Fibroblast of upper back skin (primary cell): ENCODE measurements around the gene ANKRD33B.
"Not testable (repeated sequence)": the region's sequence is repeated elsewhere in the genome, so short reads cannot be mapped to it uniquely, and the experiment has no call there.

ENCODE experiments used
- DNase-seq: peaks from one replicate; pipeline ENCODE4 v3.0.0-alpha.2; 2013

ANKRD33B gene

GRCh38 chr5:10595293-10595671, 31.4 kb downstream of the ANKRD33B start:
- DNase-seq = no peak

DNA sequence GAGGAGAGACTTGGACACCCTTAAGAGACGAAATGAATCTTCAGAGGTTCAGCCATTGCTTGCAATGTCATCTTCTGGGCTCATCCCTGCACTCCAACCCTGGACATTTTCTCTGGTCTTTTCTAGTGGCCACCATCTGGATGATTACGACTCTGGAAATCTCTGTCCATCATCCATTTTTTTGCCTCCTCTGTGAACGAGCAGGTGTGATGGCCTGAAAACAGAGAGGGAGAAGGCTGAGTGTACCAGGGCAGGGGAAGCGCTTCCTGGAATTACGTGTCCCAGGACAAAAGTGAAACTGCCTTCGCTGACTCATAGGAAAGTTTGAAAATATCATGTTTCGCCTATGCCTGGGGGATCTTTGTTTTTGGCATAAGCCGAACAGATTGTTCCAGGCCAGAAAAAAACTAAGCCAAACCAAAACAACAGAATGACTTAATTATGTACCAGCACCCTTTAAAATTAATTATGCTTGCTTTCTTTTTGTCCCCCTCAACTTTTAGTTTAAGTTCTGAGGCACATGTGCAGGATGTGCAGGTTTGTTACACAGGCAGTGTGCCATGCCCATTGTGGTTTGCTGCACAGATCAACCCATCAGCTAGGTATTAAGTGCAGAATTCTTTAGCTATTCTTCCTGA, 31.9 kb downstream of the ANKRD33B start:
- peak; percentile 84 for DNase-seq

DNA sequence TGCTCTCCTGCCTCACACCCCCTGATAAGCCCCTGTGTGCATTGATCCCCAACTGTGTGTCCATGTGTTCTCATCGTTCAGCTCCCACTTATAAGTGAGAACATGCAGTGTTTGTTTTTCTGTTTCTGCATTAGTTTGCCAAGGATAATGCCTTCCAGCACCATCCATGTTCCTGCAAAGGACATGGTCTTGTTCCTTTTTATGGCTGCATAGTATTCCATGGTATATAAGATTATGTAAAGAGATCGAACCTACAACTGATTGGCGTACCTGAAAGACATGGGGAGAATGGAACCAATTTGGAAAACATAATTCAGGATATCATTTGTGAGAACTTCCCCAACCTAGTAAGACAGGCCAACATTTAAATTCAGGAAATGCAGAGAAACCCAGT, 32.4 kb downstream of the ANKRD33B start:
- no peak for DNase-seq

- no peak for DNase-seq
These were observed 33.1 kb downstream of the ANKRD33B start for GRCh38 chr5:10596886-10597451.

- DNase-seq = no peak
These were observed 35.2 kb downstream of the ANKRD33B start for GRCh38 chr5:10599113-10599512.

GRCh38 chr5:10599862-10600284, 36.0 kb downstream of the ANKRD33B start:
- DNase-seq = peak; percentile 63

GRCh38 chr5:10600626-10601245, 36.9 kb downstream of the ANKRD33B start:
- DNase-seq = no peak

- DNase-seq = peak; percentile 81
These were observed 37.6 kb downstream of the ANKRD33B start for GRCh38 chr5:10601246-10602030.

DNA sequence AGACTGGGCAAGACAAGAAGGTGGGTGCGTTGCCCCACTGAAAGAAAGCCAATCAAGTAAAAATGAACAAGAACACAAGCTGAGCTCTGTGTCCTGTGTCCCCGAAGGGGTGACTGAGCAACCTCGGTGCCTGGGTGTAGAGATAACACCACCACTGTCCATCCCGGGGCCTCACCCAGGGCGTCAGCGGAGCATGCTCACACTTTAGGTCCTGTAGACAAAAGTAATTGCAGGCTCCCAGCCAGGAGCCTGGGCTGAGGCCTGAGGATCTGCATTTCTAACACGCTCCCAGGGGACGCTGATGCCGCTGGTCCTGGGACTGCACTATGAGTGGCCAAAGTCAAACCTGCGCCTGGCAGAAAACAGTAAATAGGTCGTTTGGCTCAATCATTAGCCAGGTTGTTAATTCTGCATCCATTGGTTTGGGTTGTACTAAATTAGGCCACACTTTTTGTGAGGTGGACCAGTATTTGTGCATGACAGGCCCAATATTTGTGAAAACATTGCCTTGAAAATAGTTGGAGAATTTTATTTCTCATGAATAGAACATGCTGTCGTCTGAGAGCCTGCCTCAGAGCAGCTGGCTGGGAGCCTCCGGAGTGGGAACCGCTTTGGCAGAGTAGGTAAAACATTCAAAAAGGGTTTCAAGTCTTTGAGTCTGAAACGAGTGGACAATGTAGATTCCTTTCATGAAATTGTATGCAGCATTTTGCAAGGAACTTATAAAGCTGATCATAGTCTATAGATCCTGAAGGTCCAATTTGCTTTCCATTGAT, 38.3 kb downstream of the ANKRD33B start:
- no peak for DNase-seq

DNA sequence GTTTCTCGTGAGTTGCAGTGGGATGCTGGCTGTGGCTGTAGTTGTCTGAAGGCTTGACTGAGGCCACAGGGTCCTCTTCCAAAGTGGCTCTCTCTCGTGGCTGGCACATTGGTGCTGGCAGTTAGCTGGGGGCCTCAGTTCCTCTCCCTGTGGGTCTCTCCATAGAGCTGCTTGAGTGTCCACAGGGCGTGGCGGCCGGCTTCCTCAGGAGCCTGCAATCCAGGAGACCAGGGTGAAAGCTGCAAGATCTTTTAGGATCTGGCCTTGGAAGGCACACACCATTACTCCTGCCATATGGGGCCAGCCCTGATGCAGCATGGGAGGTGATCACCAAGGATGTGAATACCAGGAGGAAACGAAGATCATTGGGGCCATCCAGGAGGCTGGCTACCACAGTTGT, 41.1 kb downstream of the ANKRD33B start:
- no peak for DNase-seq

DNA sequence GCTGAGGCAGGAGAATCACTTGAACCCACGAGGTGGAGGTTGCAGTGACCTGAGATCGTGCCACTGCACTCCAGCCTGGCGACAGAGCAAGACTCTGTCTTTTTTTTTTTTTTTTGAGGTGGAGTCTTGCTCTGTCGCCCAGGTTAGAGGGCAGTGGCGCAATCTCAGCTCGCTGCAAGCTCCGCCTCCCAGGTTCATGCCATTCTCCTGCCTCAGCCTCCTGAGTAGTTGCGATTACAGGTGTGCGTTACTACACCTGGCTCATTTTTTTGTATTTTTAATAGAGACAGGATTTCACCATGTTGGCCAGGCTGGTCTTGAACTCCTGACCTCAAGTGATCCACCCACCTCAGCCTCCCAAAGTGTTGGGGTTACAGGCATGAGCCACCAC, 42.8 kb downstream of the ANKRD33B start:
- DNase-seq = not testable (repeated sequence)

GRCh38 chr5:10607023-10607665, 43.3 kb downstream of the ANKRD33B start:
- DNase-seq = peak; percentile 45

GRCh38 chr5:10607666-10608073, 43.8 kb downstream of the ANKRD33B start:
- peak; percentile 20 for DNase-seq

- not testable (repeated sequence) for DNase-seq
These were observed 44.2 kb downstream of the ANKRD33B start for GRCh38 chr5:10608081-10608480.

DNA sequence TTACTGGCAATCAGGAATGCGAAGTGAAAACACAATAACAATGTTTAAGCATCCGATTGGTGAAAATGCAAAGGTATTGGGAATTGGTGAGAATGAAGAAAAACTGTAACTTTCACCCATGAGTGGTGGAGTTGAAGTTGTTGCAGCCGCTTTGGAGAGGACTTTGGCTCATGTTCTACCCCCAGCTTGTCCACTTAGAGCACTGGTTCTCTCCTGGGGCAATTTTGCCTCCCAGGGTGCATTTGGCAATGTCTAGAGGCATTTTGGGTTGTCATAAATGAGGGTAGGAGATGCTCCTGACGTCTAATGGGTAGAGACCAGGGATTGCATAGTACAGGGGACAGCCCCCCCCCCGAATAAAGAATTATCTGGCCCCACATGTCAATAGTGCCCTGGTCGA, 46.2 kb downstream of the ANKRD33B start:
- DNase-seq = no peak

- DNase-seq = peak; percentile 46
These were observed 47.4 kb downstream of the ANKRD33B start for GRCh38 chr5:10611290-10611689.

- DNase-seq = no peak
These were observed 48.4 kb downstream of the ANKRD33B start for GRCh38 chr5:10612251-10612650.

GRCh38 chr5:10615693-10616092, 51.8 kb downstream of the ANKRD33B start:
- DNase-seq = no peak

DNA sequence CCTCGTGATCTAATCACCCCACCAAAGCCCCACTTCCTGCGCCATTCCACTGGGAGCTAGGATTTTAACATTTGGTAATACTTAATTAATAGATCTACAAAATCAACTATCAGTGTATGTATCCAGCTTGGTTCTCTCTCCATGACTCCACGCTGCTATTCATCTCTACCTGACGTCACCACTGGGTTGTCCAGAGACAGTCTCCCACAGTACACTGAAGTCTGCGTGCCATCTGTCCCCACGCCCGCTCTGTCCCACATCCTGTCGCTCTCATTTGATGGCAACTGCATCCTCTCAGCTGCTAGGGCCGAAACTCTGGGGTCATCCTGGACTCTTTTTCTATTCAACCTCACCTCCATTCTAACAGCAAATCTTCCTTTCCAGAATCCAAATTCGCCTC, 53.2 kb downstream of the ANKRD33B start:
- DNase-seq = no peak

GRCh38 chr5:10618311-10618710, 54.4 kb downstream of the ANKRD33B start:
- DNase-seq = no peak

- DNase-seq = no peak
These were observed 55.8 kb downstream of the ANKRD33B start for GRCh38 chr5:10619649-10620048.

GRCh38 chr5:10620346-10620745, 56.5 kb downstream of the ANKRD33B start:
- no peak for DNase-seq
